OCI-LY3 (cell line): Measurements from ENCODE around the gene TMC7.

Experiments
- EZH2phosphoT487 ChIP-seq: fragments of 200-600 bp; shearing (Covaris generic); IDR thresholded peaks from 2 replicates; pipeline ENCODE4 v1.6.1; 2018; ENCODE audit warnings: antibody characterized with exemption, mixed run types, low read depth
- TF ChIP-seq, protein P1 (sequence below): fragments of 200-600, 300-600 bp; sonication (generic); IDR thresholded peaks from 2 replicates; pipeline ENCODE4 v1.5.1; 2014; ENCODE audit warnings: antibody characterized with exemption, low read length, low read depth

DNA sequence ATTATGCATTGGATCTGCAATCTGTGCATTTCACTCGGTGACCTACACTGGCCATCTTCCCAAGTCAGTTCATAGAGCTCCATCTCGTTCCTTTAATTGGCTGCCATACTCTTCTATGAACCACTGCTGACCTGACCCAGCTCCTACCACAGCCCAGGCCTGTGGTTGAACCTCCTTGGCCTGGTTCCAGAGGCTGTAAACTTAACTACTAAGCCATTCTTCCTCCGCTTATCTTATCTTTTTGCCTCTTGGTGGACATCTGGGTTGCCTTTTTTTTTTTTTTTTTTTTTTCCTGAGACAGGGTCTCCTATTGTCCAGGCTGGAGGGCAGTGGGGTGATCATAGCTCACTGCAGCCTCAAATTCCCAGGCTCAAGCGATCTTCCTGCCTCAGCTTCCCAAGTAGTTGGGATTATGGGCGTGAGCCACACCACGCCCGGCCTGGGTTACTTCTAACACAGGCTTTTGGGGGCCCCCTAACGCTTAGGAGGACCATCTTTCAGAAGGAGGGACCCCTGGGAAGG lies 102.0 kb downstream of the TMC7 start:
- TF ChIP-seq, protein P1, sequence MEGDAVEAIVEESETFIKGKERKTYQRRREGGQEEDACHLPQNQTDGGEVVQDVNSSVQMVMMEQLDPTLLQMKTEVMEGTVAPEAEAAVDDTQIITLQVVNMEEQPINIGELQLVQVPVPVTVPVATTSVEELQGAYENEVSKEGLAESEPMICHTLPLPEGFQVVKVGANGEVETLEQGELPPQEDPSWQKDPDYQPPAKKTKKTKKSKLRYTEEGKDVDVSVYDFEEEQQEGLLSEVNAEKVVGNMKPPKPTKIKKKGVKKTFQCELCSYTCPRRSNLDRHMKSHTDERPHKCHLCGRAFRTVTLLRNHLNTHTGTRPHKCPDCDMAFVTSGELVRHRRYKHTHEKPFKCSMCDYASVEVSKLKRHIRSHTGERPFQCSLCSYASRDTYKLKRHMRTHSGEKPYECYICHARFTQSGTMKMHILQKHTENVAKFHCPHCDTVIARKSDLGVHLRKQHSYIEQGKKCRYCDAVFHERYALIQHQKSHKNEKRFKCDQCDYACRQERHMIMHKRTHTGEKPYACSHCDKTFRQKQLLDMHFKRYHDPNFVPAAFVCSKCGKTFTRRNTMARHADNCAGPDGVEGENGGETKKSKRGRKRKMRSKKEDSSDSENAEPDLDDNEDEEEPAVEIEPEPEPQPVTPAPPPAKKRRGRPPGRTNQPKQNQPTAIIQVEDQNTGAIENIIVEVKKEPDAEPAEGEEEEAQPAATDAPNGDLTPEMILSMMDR: no peak
- no peak for TF ChIP-seq EZH2phosphoT487
